ENCODE results near the gene ZSCAN30.
"Not testable (repeated sequence)": the region's sequence is repeated elsewhere in the genome, so short reads cannot be mapped to it uniquely, and the experiment has no call there.

Gene ZSCAN30

DNA sequence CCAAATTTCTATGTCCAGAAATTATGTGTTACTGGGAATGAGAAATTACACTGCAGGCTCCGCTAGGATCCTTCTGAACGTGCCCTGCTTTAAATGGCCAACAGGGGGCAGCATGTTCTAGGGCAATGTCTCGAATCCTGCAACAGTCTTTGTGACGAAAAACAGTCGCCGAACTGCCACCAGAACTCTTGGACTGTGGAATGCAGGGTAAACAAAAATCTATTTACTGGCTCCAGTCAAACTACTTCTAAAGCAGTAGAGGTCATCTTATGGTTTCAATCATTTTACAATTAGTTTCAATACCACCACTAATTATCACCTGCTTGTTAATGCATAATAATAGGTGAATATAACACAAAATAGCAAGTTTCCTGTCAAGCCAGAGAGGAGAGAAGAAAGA lies 59.0 kb downstream of the ZSCAN30 start:
- peak; percentile 58 for DNase-seq (ENCODE audit: low read depth)

DNA sequence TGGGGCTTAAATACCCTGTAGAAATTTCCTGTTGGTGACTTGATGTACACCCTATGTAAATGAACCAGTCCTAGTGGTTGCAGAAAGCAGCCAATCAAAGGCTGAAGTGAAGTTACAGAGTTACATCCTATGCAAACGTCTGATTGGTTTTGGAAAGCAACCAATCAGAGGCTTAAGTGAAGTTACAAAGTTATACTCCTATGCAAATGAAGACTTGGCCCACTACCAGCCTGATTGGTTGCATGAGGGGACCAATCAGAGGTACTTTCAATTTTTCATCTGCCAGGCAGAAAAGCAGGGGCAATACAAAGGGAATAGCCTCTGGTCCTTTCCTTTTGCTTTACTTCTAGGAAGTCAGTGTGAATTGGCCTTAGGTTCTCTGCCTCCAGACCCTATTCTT lies 62.8 kb downstream of the ZSCAN30 start:
- no peak for DNase-seq (ENCODE audit: low read depth)

DNA sequence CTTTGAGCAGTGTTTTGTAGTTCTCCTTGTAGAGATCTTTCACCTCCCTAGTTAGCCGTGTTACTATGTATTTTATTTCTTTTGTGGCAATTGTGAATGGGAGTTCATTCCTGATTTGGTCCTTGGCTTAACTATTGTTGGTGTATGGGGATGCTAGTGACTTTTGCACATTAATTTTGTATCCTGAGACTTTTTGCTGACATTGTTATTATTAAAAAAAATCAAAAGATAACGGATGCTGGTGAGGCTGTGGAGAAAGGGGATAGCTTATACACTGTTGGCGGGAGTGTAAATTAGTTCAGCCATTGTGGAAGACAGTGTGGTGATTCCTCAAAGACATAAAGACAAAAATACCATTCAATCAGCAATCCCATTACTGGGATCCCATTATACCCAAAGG lies 66.2 kb downstream of the ZSCAN30 start:
- DNase-seq (ENCODE audit: low read depth), result no peak

DNA sequence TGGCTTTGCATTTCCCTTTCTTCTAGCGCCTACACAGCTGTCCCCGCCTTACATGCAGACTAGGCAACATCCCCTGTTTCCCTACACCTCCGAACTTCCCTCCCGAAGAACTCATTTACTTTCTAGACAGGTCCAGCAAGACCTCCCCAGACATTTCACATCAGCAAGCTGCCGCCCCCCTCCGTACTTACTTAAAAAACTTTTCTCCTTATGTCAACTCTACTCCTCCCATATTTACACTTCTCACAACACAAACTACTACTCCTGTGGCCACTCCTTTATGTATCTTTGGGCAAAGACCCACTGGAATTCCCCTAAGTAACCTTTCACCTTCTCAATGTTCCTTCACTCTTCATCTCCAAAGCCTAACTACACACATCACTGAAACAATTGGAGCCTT lies 69.6 kb downstream of the ZSCAN30 start:
- DNase-seq (ENCODE audit: low read depth), result no peak

- DNase-seq (ENCODE audit: low read depth), result not testable (repeated sequence)
These were observed 70.7 kb downstream of the ZSCAN30 start for GRCh38 chr18:35219331-35219730.

DNA sequence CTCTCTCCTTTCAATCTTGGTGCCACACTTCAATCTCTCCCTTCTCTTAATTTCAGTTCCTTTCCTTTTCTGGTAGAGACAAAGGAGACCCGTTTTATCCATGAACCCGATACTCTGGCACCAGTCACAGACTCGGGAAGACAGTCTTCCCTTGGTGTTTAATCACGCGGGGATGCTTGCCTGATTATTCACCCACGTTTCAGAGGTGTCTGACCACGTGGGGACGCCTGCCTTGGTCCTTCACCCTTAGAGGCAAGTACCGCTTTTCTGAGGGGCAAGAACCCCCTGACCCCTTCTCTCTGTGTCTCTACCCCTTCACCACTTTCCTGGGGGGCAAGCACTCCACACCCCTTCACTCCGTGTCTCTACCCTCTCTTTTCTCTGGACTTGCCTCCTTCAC lies 73.4 kb downstream of the ZSCAN30 start:
- not testable (repeated sequence) for DNase-seq (ENCODE audit: low read depth)

- no peak for DNase-seq (ENCODE audit: low read depth)
These were observed 75.0 kb downstream of the ZSCAN30 start for GRCh38 chr18:35215026-35215425.

GRCh38 chr18:35205746-35206458 lies 84.1 kb downstream of the ZSCAN30 start:
- DNase-seq (ENCODE audit: low read depth), result not testable (repeated sequence)

GRCh38 chr18:35205199-35205712 lies 84.8 kb downstream of the ZSCAN30 start:
- no peak for DNase-seq (ENCODE audit: low read depth)

GRCh38 chr18:35203067-35203466 lies 87.0 kb downstream of the ZSCAN30 start:
- DNase-seq (ENCODE audit: low read depth), result no peak

DNA sequence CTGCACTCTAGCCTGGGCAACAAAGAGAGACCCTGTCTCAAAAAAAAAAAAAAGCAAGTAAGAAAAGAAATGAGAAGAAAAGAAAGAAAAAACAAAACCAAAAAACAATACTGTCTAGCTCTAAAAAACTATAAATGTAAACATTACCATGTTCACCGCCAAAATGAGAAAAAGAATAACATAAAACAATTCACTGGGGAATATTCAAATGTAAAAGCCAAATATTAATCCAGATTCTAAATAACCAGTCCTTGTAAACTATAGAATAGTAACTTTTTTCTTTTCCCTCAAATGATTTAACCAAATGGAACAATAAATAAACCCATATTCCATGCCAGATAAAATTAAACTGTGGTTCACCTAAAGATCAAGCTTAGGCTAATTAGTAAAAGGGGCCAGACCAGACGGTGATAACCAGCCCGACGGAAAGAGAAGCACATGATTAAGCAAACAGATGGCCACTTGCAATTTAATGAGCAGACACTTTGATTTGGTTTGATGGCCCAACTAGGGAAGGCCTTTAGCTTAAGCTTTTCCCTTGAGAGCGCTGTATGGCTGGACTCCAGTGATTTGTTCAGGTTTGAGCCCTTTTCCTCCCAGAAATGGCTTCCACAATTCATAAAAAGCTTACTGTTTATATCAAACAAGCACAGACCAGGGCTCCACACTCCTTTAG lies 88.6 kb downstream of the ZSCAN30 start:
- DNase-seq (ENCODE audit: low read depth), result no peak

All from CMK (cell line).